PC-3 (cell line): ENCODE measurements around the gene PYGO2. TPM values are rescaled to one million over a fixed set of nuclear protein-coding genes. Genes with fewer than 3 reads are reported as not detected.
A peak's percentile ranks its signal among the peaks of the same experiment; 100 is the strongest.

Source experiments
- ATAC-seq: fragments of 200-7000 bp; cut with Tn5 transposase; 2 replicates; pipeline ENCODE4 v1.9.1; 2020; ENCODE audit warnings: mild to moderate bottlenecking, moderate library complexity
- BruUV-seq: library from RNA; stranded (reverse); fragments of 400-500 nt; replicated peaks from 2 replicates; lab custom pipeline; 2021; lab: Mats Ljungman, UMichigan
- CTCF ChIA-PET: fragments of 300-600 bp; sonication (Branson Sonifier 250); formaldehyde crosslinking; loops from one replicate; lab custom pipeline; 2022; ENCODE audit warnings: antibody characterized with exemption; lab: Charles Lee
- POLR2A ChIA-PET: fragments of 300-600 bp; sonication (Branson Sonifier 250); formaldehyde crosslinking; loops from one replicate; lab custom pipeline; 2022; ENCODE audit warnings: antibody characterized with exemption; ENCODE audit not compliant: unreplicated experiment; lab: Charles Lee
- DNase-seq: peaks from one replicate; pipeline ENCODE4 v3.0.0-alpha.2; 2015
- H2AFZ ChIP-seq: fragments of 300-600 bp; sonication (generic); 2 replicates; pipeline ENCODE4 v1.6.0; 2016; ENCODE audit warnings: antibody characterized with exemption, low read length
- H3F3A ChIP-seq: fragments of 300-600 bp; sonication (generic); one replicate; pipeline ENCODE4 v1.6.0; 2017; ENCODE audit warnings: antibody characterized with exemption, low read length, control low read depth, mild to moderate bottlenecking; ENCODE audit not compliant: unreplicated experiment
- H3K27ac ChIP-seq: fragments of 300-600 bp; sonication (generic); 2 replicates; pipeline ENCODE4 v1.5.1; 2016; ENCODE audit warnings: mild to moderate bottlenecking, low read length
- H3K27me3 ChIP-seq: fragments of 300-600 bp; sonication (generic); 2 replicates; pipeline ENCODE4 v1.6.1; 2016; ENCODE audit warnings: low read length, mixed read lengths
- H3K36me3 ChIP-seq: fragments of 300-600 bp; sonication (generic); 2 replicates; pipeline ENCODE4 v1.6.1; 2016; ENCODE audit warnings: low read depth, mixed run types, low read length, mixed read lengths
- H3K4me1 ChIP-seq: fragments of 300-600 bp; sonication (generic); 2 replicates; pipeline ENCODE4 v1.5.1; 2016; ENCODE audit warnings: low read length; ENCODE audit not compliant: insufficient read depth
- H3K4me2 ChIP-seq: fragments of 300-600 bp; sonication (generic); 2 replicates; pipeline ENCODE4 v1.6.0; 2016; ENCODE audit warnings: low read length
- H3K4me3 ChIP-seq: fragments of 300-600 bp; sonication (generic); 2 replicates; pipeline ENCODE4 v1.5.1; 2016; ENCODE audit warnings: mild to moderate bottlenecking, low read length, mixed read lengths
- H3K79me2 ChIP-seq: fragments of 300-600 bp; sonication (generic); 2 replicates; pipeline ENCODE4 v1.6.1; 2017; ENCODE audit warnings: low read length, mixed read lengths
- H3K9ac ChIP-seq: fragments of 300-600 bp; sonication (generic); 2 replicates; pipeline ENCODE4 v1.6.0; 2016; ENCODE audit warnings: mild to moderate bottlenecking, low read length
- H3K9me2 ChIP-seq: fragments of 300-600 bp; sonication (generic); replicated peaks from 2 replicates; pipeline ENCODE4 v1.6.1; 2016; ENCODE audit warnings: mixed run types, low read length, mixed read lengths
- H3K9me3 ChIP-seq: fragments of 300-600 bp; sonication (generic); 2 replicates; pipeline ENCODE4 v1.6.1; 2016; ENCODE audit warnings: low read length, mixed read lengths
- H4K20me1 ChIP-seq: fragments of 300-600 bp; sonication (generic); 2 replicates; pipeline ENCODE4 v1.6.1; 2016; ENCODE audit warnings: low read length, mixed read lengths
- EZH2 ChIP-seq: fragments of 300-600 bp; sonication (generic); IDR thresholded peaks from one replicate; pipeline ENCODE4 v1.6.1; 2017; ENCODE audit warnings: antibody characterized with exemption, mild to moderate bottlenecking, low read length; ENCODE audit not compliant: unreplicated experiment
- EZH2phosphoT487 ChIP-seq: fragments of 300-600 bp; sonication (generic); IDR thresholded peaks from 2 replicates; pipeline ENCODE4 v1.6.1; 2018; ENCODE audit warnings: mild to moderate bottlenecking, antibody characterized with exemption, low read length, borderline replicate concordance
- intact Hi-C: fragments of 100-400 bp; cut with micrococcal nuclease; formaldehyde crosslinking; loops from 2 replicates; pipeline ENCODE4 v1.9.0; 2023
- total RNA-seq: library from RNA; depleted of rRNA; stranded (reverse); fragments of >200 nt; gene quantifications from 2 replicates; pipeline ENCODE4 v1.2.3, GENCODE V29; 2014
- TF ChIP-seq, protein P1 (sequence below): fragments of 300-600 bp; sonication (generic); conservative IDR thresholded peaks from 2 replicates; pipeline ENCODE4 v1.5.1; 2017; ENCODE audit warnings: antibody characterized with exemption, low read depth, mild to moderate bottlenecking, low read length

The PYGO2 gene
- total RNA-seq, 1 experiment from 2014 or later, result 41.7 TPM

- Histone ChIP-seq H3K4me2 (peak overlapping the region; percentile 88), H3K9me3 (no peaks in the 10 kb centered on the region), H3K36me3 (peaks cover 20% of the 10 kb centered on the region), H2AFZ (peak overlapping the region; percentile 65), H3K4me3 (peak overlapping the region; percentile 80), H3F3A (peaks cover 9% of the 10 kb centered on the region), H3K27ac (peak overlapping the region; percentile 96), H3K9me2 (no peaks in the 10 kb centered on the region), H3K79me2 (peaks cover 71% of the 10 kb centered on the region), H3K9ac (peak overlapping the region; percentile 89), H4K20me1 (peaks cover 13% of the 10 kb centered on the region; the same call in 1 of the 2 replicates), H3K4me1 (peaks cover 55% of the 10 kb centered on the region), H3K27me3 (no peaks in the 10 kb centered on the region)
- ChIA-PET POLR2A (no interaction called here), CTCF (interaction anchor here (1.0 kb wide), 1 partner anchor 110 kb away, joined by 3 read pairs; no protein-coding TSS in a partner anchor)
- DNase-seq (peak; percentile 98), ATAC-seq (peak; percentile 32)
- TF ChIP-seq, protein P1, sequence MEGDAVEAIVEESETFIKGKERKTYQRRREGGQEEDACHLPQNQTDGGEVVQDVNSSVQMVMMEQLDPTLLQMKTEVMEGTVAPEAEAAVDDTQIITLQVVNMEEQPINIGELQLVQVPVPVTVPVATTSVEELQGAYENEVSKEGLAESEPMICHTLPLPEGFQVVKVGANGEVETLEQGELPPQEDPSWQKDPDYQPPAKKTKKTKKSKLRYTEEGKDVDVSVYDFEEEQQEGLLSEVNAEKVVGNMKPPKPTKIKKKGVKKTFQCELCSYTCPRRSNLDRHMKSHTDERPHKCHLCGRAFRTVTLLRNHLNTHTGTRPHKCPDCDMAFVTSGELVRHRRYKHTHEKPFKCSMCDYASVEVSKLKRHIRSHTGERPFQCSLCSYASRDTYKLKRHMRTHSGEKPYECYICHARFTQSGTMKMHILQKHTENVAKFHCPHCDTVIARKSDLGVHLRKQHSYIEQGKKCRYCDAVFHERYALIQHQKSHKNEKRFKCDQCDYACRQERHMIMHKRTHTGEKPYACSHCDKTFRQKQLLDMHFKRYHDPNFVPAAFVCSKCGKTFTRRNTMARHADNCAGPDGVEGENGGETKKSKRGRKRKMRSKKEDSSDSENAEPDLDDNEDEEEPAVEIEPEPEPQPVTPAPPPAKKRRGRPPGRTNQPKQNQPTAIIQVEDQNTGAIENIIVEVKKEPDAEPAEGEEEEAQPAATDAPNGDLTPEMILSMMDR, result no peak
- TF ChIP-seq EZH2phosphoT487 (no peak), EZH2 (no peak)
- intact Hi-C loops, result loop anchor here (1.0 to 5.0 kb wide), 4 partner anchors 26 to 162 kb away; partner anchors contain the start of genes EFNA4 and SLC50A1
- no TSS peak for BruUV-seq
Observed at GRCh38 chr1:154974808-154975408, 13.3 kb upstream of the PYGO2 start.

GRCh38 chr1:154974102-154974807, 12.7 kb upstream of the PYGO2 start, which contains the start of gene CKS1B:
Gene CKS1B (plus strand): TSS chr1:154974681. CDS start chr1:154974746, 65 bp downstream.
- H3K9me2 ChIP-seq, result no peaks in the 10 kb centered on the region
- H3K79me2 ChIP-seq, result peaks cover 73% of the 10 kb centered on the region
- BruUV-seq, result no TSS peak
- CTCF ChIA-PET, result interaction anchor here (0.6 to 1.4 kb wide), 7 partner anchors 19 to 646 kb away, joined by 3 to 9 read pairs (median 5); partner anchors contain the start of genes PBXIP1 and ZBTB7B
- TF ChIP-seq EZH2phosphoT487 (no peak), EZH2 (no peak)
- TF ChIP-seq, protein P1, result no peak
- peak within 1 kb of the TSS; percentile 80 for H3K4me3 ChIP-seq
- H3K9ac ChIP-seq, result peak within 1 kb of the TSS; percentile 89
- H3K27me3 ChIP-seq, result no peaks in the 10 kb centered on the region
- peaks cover 9% of the 10 kb centered on the region for H3F3A ChIP-seq
- intact Hi-C loops, result loop anchor here (1.0 to 5.0 kb wide), 4 partner anchors 27 to 163 kb away; partner anchors contain the start of genes EFNA4 and SLC50A1
- peaks cover 13% of the 10 kb centered on the region; the same call in 1 of the 2 replicates for H4K20me1 ChIP-seq
- peak within 1 kb of the TSS; percentile 88 for H3K4me2 ChIP-seq
- ATAC-seq, result peak; percentile 73
- H3K27ac ChIP-seq, result peak within 1 kb of the TSS; percentile 96
- H2AFZ ChIP-seq, result peak within 1 kb of the TSS; percentile 65
- H3K36me3 ChIP-seq, result peaks cover 16% of the 10 kb centered on the region
- H3K4me1 ChIP-seq, result peaks cover 55% of the 10 kb centered on the region
- DNase-seq, result peak; percentile 100
- POLR2A ChIA-PET, result interaction anchor here (0.6 to 1.0 kb wide), 9 partner anchors 10 to 1754 kb away, joined by 3 to 26 read pairs (median 4); partner anchors contain the start of genes ADAM15, EFNA4, ISG20L2 and METTL25B
- H3K9me3 ChIP-seq, result no peaks in the 10 kb centered on the region
